Breast epithelium (tissue), 3 donors: ENCODE results near the gene UST.

Experiments used
- CTCF ChIP-seq, 3 donors: fragments of 450-650 bp; IDR thresholded peaks; one replicate each; pipeline ENCODE4 v1.5.1; 2016 to 2017; ENCODE audit warnings: antibody characterized with exemption in 3 of 3, mild to moderate bottlenecking in 3 of 3, moderate library complexity in 3 of 3
- POLR2AphosphoS5 ChIP-seq, 3 donors: sonication (generic); formaldehyde crosslinking; IDR thresholded peaks; one replicate each; pipeline ENCODE4 v1.6.1; 2017; ENCODE audit warnings: antibody characterized with exemption in 3 of 3

- TF ChIP-seq POLR2AphosphoS5 (IDR thresholded peaks at IDR 0.05) (no peak), CTCF (IDR thresholded peaks at IDR 0.05) (no peak)
These were observed 178.9 kb downstream of the UST start for GRCh38 chr6:148925701-148926100.
